Osteocyte (in vitro differentiated cells): ENCODE measurements around the gene TSFM. TPM values are rescaled to one million over a fixed set of nuclear protein-coding genes. Genes with fewer than 3 reads are reported as not detected.
A peak's percentile ranks its signal among the peaks of the same experiment; 100 is the strongest.

Experiments
- DNase-seq: peaks from one replicate; pipeline ENCODE4 v3.0.0; 2021; ENCODE audit warnings: mixed read lengths; ENCODE audit not compliant: unreplicated experiment; ENCODE audit errors: extremely low spot score
- H3K27ac Mint-ChIP-seq: one replicate; pipeline ENCODE4 v1.8.0; 2021; ENCODE audit warnings: mild to moderate bottlenecking, mixed read lengths; ENCODE audit not compliant: unreplicated experiment
- H3K27me3 Mint-ChIP-seq: one replicate; pipeline ENCODE4 v1.8.0; 2021; ENCODE audit warnings: mixed read lengths; ENCODE audit not compliant: unreplicated experiment
- H3K36me3 Mint-ChIP-seq: one replicate; pipeline ENCODE4 v1.8.0; 2021; ENCODE audit warnings: mixed read lengths; ENCODE audit not compliant: unreplicated experiment
- H3K4me1 Mint-ChIP-seq: one replicate; pipeline ENCODE4 v1.8.0; 2021; ENCODE audit warnings: mixed read lengths; ENCODE audit not compliant: unreplicated experiment
- H3K4me3 Mint-ChIP-seq: one replicate; pipeline ENCODE4 v1.8.0; 2021; ENCODE audit warnings: mild to moderate bottlenecking, moderate library complexity, mixed read lengths; ENCODE audit not compliant: unreplicated experiment
- H3K9me3 Mint-ChIP-seq: one replicate; pipeline ENCODE4 v1.8.0; 2021; ENCODE audit warnings: mixed read lengths; ENCODE audit not compliant: unreplicated experiment
- total RNA-seq: library from RNA; stranded (reverse); gene quantifications from 2 replicates; pipeline ENCODE4 v1.2.1, GENCODE V29; 2021
- TF ChIP-seq, protein P1 (sequence below): fragments of 200-600 bp; sonication (generic); IDR thresholded peaks from 2 replicates; pipeline ENCODE4 v1.5.0; 2021; ENCODE audit warnings: antibody characterized with exemption, mild to moderate bottlenecking, moderate library complexity

The TSFM gene
- total RNA-seq, 1 donor from 2014 or later: 28.5 TPM

DNA sequence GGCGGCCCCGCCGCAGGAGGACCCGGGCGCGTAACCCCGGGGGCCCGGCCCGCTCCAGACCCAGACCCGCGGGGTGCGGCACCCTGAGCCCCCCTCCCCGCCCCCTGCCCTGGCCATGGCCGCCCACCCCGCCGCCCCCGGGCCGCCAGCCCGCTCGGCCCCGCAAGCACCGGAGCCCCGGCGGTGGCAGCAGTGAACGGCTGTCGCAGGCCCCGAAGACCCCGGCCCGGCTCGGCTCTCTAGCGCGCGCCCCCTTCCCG is 27.5 kb upstream of the TSFM start:
- H3K4me1 Mint-ChIP-seq: peaks cover 41% of the 10 kb centered on the region
- H3K9me3 Mint-ChIP-seq: no peaks in the 10 kb centered on the region
- no peak overlapping the region for H3K4me3 Mint-ChIP-seq
- H3K27me3 Mint-ChIP-seq: no peaks in the 10 kb centered on the region
- TF ChIP-seq, protein P1, sequence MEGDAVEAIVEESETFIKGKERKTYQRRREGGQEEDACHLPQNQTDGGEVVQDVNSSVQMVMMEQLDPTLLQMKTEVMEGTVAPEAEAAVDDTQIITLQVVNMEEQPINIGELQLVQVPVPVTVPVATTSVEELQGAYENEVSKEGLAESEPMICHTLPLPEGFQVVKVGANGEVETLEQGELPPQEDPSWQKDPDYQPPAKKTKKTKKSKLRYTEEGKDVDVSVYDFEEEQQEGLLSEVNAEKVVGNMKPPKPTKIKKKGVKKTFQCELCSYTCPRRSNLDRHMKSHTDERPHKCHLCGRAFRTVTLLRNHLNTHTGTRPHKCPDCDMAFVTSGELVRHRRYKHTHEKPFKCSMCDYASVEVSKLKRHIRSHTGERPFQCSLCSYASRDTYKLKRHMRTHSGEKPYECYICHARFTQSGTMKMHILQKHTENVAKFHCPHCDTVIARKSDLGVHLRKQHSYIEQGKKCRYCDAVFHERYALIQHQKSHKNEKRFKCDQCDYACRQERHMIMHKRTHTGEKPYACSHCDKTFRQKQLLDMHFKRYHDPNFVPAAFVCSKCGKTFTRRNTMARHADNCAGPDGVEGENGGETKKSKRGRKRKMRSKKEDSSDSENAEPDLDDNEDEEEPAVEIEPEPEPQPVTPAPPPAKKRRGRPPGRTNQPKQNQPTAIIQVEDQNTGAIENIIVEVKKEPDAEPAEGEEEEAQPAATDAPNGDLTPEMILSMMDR: no peak
- peaks cover 20% of the 10 kb centered on the region for H3K36me3 Mint-ChIP-seq
- no peak overlapping the region for H3K27ac Mint-ChIP-seq
- DNase-seq: no peak

DNA sequence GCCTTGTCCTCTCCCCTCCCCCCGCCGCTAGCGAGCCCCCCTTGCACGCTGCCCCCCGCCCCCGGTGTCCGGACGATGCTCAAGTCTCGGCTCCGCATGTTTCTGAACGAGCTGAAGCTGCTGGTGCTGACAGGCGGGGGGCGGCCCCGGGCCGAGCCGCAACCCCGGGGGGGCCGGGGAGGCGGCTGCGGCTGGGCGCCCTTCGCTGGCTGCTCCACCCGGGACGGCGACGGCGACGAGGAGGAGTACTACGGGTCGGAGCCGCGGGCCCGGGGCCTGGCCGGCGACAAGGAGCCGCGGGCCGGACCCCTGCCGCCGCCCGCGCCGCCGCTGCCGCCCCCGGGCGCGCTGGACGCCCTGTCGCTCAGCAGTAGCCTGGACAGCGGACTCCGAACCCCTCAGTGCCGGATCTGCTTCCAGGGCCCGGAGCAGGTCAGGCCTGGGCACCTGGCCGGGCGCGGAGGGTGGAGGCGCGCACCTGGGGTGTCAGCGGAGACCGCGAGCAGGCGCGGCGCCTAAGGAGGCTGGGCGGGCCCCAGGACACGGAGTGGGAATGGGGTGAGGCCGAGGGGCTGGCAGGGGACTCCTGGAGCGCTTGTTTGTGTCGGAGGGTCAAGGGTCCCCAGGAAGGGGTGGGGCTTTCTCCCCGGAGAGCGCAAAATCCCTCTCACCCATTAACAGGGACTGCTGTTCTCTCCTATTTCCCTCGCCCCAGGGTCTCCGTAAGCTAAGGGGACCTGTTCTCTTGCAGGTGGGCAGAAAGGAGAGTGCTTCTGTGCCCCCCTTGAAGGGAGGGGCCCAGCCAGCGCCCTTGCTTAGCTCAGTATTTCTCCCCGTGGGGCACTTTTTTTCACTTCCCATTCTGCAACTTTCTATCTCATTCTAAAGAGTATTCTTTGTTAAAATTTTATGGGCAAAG is 26.9 kb upstream of the TSFM start:
- DNase-seq: no peak
- Mint-ChIP-seq H3K27me3 (no peaks in the 10 kb centered on the region), H3K4me3 (peak overlapping the region; percentile 75), H3K4me1 (peaks cover 36% of the 10 kb centered on the region), H3K36me3 (peaks cover 14% of the 10 kb centered on the region), H3K27ac (peak overlapping the region; percentile 48), H3K9me3 (no peaks in the 10 kb centered on the region)
- TF ChIP-seq, protein P1: no peak

DNA sequence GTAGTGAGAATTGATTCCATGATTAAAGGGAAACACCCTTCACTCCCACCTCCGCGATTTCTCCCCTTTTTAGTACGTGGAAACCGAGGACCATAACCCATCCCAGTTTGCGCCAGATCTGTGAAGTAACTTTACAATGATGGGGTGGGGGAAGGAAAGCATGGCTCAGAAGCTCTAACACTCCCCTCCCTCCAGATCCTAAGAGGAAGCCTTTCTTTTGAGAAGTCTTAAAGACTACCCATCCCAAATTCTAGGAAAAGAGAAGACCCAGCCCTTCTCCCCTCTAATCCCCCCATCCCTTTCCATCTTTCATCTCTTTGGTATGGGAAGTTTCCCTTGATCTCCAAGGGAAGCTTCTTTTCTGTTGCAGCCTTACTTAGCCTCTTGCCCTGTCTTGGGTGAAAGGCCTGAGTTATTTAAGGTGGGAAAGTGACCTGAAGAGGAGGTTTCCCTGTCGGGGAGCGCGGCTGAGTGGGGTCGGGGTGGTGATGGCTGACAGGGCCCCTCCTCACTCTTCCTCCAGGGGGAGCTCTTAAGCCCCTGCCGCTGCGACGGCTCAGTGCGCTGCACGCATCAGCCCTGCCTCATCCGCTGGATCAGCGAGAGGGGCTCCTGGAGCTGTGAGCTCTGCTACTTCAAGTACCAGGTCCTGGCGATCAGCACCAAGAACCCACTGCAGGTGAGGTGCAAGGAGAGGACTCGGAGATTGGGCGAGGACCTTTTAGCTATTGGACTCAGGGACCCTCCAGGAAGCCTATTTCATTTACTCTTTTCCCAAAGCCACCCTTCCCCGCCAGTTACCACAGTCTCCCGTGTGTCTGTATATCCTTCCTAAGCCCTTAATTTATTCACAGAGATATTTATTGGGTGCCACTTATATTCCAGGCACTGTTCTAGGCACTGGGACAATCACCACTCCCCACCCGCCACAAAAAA is 25.9 kb upstream of the TSFM start:
- Mint-ChIP-seq H3K27me3 (no peaks in the 10 kb centered on the region), H3K27ac (peak overlapping the region; percentile 61), H3K4me3 (peak overlapping the region; percentile 75), H3K9me3 (no peaks in the 10 kb centered on the region), H3K36me3 (peaks cover 11% of the 10 kb centered on the region), H3K4me1 (peaks cover 27% of the 10 kb centered on the region)
- TF ChIP-seq, protein P1: peak; percentile 77
- DNase-seq: no peak

DNA sequence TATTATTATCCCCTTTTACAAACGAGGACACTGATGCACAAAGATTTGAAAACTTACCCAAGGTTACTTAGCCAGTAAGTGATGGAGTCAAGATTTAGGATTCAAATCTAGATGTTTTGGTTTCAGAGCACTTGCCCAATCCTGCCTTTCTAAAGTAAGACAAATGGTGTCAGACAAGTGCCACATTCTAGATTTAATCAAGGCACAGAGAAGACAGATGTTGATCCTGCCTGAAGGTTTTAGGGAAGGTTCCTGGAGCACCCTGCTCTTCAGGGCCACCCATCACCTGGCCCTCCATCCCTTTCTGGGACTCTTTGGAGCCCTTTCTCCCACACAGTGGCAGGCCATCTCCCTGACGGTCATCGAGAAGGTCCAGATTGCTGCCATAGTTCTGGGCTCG is 24.8 kb upstream of the TSFM start:
- TF ChIP-seq, protein P1: no peak
- Mint-ChIP-seq H3K27me3 (no peaks in the 10 kb centered on the region), H3K4me3 (no peak overlapping the region), H3K4me1 (peaks cover 21% of the 10 kb centered on the region), H3K9me3 (no peaks in the 10 kb centered on the region), H3K36me3 (peaks cover 11% of the 10 kb centered on the region), H3K27ac (no peak overlapping the region)
- no peak for DNase-seq
